Measurements from ENCODE around the gene CACNB2.
"Not testable (repeated sequence)": the region's sequence is repeated elsewhere in the genome, so short reads cannot be mapped to it uniquely, and the experiment has no call there.

Gene CACNB2

GRCh38 chr10:18532881-18533535, 392.8 kb downstream of the CACNB2 start:
- no peak for DNase-seq

- DNase-seq = no peak
These were observed 393.7 kb downstream of the CACNB2 start for GRCh38 chr10:18533896-18534295.

GRCh38 chr10:18539335-18539734, 399.1 kb downstream of the CACNB2 start:
- DNase-seq = no peak

GRCh38 chr10:18540195-18540594, 400.0 kb downstream of the CACNB2 start:
- no peak for DNase-seq

- no peak for DNase-seq
These were observed 402.6 kb downstream of the CACNB2 start for GRCh38 chr10:18542832-18543231.

GRCh38 chr10:18545621-18546305, 405.5 kb downstream of the CACNB2 start:
- no peak for DNase-seq

- no peak for DNase-seq
These were observed 408.9 kb downstream of the CACNB2 start for GRCh38 chr10:18549105-18549504.

GRCh38 chr10:18551473-18551872, 411.2 kb downstream of the CACNB2 start:
- DNase-seq = no peak

GRCh38 chr10:18554479-18554878, 414.3 kb downstream of the CACNB2 start:
- no peak for DNase-seq

- DNase-seq = no peak
These were observed 416.4 kb downstream of the CACNB2 start for GRCh38 chr10:18556522-18557147.

GRCh38 chr10:18557960-18558359, 417.7 kb downstream of the CACNB2 start:
- DNase-seq = no peak

- no peak for DNase-seq
These were observed 421.8 kb downstream of the CACNB2 start for GRCh38 chr10:18561861-18562551.

- no peak for DNase-seq
These were observed 422.9 kb downstream of the CACNB2 start for GRCh38 chr10:18563003-18563726.

- DNase-seq = no peak
These were observed 424.8 kb downstream of the CACNB2 start for GRCh38 chr10:18565006-18565405.

GRCh38 chr10:18566177-18566576, 426.0 kb downstream of the CACNB2 start:
- no peak for DNase-seq

- no peak for DNase-seq
These were observed 427.2 kb downstream of the CACNB2 start for GRCh38 chr10:18567343-18567856.

- not testable (repeated sequence) for DNase-seq
These were observed 430.2 kb downstream of the CACNB2 start for GRCh38 chr10:18570386-18570785.

GRCh38 chr10:18571076-18571475, 430.9 kb downstream of the CACNB2 start:
- no peak for DNase-seq

GRCh38 chr10:18571780-18572179, 431.6 kb downstream of the CACNB2 start:
- DNase-seq = no peak

- DNase-seq = no peak
These were observed 432.8 kb downstream of the CACNB2 start for GRCh38 chr10:18572959-18573561.

GRCh38 chr10:18576586-18576985, 436.4 kb downstream of the CACNB2 start:
- no peak for DNase-seq
